Astrocyte (in vitro differentiated cells and primary cell): Measurements from ENCODE around the gene RBBP8NL. TPM values are rescaled to one million over a fixed set of nuclear protein-coding genes. Genes with fewer than 3 reads are reported as not detected.
A peak's percentile ranks its signal among the peaks of the same experiment; 100 is the strongest.

Source experiments
- DNase-seq: peaks from one replicate; pipeline ENCODE4 v3.0.0-alpha.2; 2010; ENCODE audit warnings: low read depth
- FAIRE-seq: peaks from 2 replicates; lab custom pipeline; 2011; peaks lifted over from hg19 to GRCh38; lab: Jason Lieb, UNC
- H2AFZ ChIP-seq: 2 replicates; pipeline ENCODE4 v1.6.0; 2012; ENCODE audit warnings: low read depth, low read length, inconsistent platforms
- H3K27ac ChIP-seq: 2 replicates; pipeline ENCODE4 v1.5.1; 2011; ENCODE audit warnings: low read depth, low read length, inconsistent platforms
- H3K27me3 ChIP-seq: 2 replicates; pipeline ENCODE4 v1.6.0; 2011; ENCODE audit warnings: low read length, inconsistent platforms; ENCODE audit not compliant: insufficient read depth
- H3K36me3 ChIP-seq: 2 replicates; pipeline ENCODE4 v1.5.1; 2011; ENCODE audit warnings: low read length, inconsistent platforms; ENCODE audit not compliant: insufficient read depth
- H3K4me1 ChIP-seq: 2 replicates; pipeline ENCODE4 v1.5.1; 2011; ENCODE audit warnings: low read length, inconsistent platforms; ENCODE audit not compliant: insufficient read depth
- H3K4me2 ChIP-seq: 2 replicates; pipeline ENCODE4 v1.6.0; 2012; ENCODE audit warnings: low read length, inconsistent platforms
- H3K4me3 ChIP-seq: 2 replicates; pipeline ENCODE4 v1.5.1; 2011; ENCODE audit warnings: low read depth, mild to moderate bottlenecking, low read length, inconsistent platforms; ENCODE audit not compliant: insufficient read depth
- H3K79me2 ChIP-seq: 2 replicates; pipeline ENCODE4 v1.6.0; 2012; ENCODE audit warnings: mild to moderate bottlenecking, low read length, inconsistent platforms; ENCODE audit not compliant: insufficient read depth
- H3K9ac ChIP-seq: 2 replicates; pipeline ENCODE4 v1.6.0; 2012; ENCODE audit warnings: mild to moderate bottlenecking, low read length, inconsistent platforms
- H3K9me3 ChIP-seq: 2 replicates; pipeline ENCODE4 v1.5.1; 2012; ENCODE audit warnings: low read depth, mild to moderate bottlenecking, low read length, inconsistent platforms; ENCODE audit not compliant: insufficient read depth
- H4K20me1 ChIP-seq: 2 replicates; pipeline ENCODE4 v1.6.0; 2012; ENCODE audit warnings: low read length, inconsistent platforms; ENCODE audit not compliant: insufficient read depth
- H3K27ac Mint-ChIP-seq: one replicate; pipeline ENCODE4 v1.8.0; 2021; ENCODE audit warnings: mild to moderate bottlenecking, mixed read lengths; ENCODE audit not compliant: unreplicated experiment
- H3K27me3 Mint-ChIP-seq: one replicate; pipeline ENCODE4 v1.8.0; 2021; ENCODE audit warnings: low read depth, mixed read lengths; ENCODE audit not compliant: unreplicated experiment
- H3K36me3 Mint-ChIP-seq: one replicate; pipeline ENCODE4 v1.8.0; 2021; ENCODE audit warnings: low read depth, mixed read lengths; ENCODE audit not compliant: unreplicated experiment
- H3K4me1 Mint-ChIP-seq: one replicate; pipeline ENCODE4 v1.8.0; 2021; ENCODE audit warnings: low read depth, mixed read lengths; ENCODE audit not compliant: unreplicated experiment
- H3K4me3 Mint-ChIP-seq: one replicate; pipeline ENCODE4 v1.8.0; 2021; ENCODE audit warnings: mild to moderate bottlenecking, moderate library complexity, mixed read lengths; ENCODE audit not compliant: unreplicated experiment
- H3K9me3 Mint-ChIP-seq: one replicate; pipeline ENCODE4 v1.8.0; 2021; ENCODE audit warnings: mild to moderate bottlenecking, mixed read lengths; ENCODE audit not compliant: unreplicated experiment
- EZH2 ChIP-seq: IDR thresholded peaks from 2 replicates; pipeline ENCODE4 v1.6.1; 2012; ENCODE audit warnings: mild to moderate bottlenecking, low read length, inconsistent platforms; ENCODE audit not compliant: insufficient read depth
- total RNA-seq: library from RNA; stranded (reverse); gene quantifications from 2 replicates; pipeline ENCODE4 v1.2.1, GENCODE V29; 2021
- TF ChIP-seq, protein P1 (sequence below): IDR thresholded peaks from 2 replicates; pipeline ENCODE4 v1.5.1; 2011; ENCODE audit warnings: low read depth, mild to moderate bottlenecking, inconsistent platforms, low read length, moderate library complexity; ENCODE audit not compliant: insufficient read depth

The RBBP8NL gene
- total RNA-seq, 1 donor from 2014 or later: 0.14 TPM

DNA sequence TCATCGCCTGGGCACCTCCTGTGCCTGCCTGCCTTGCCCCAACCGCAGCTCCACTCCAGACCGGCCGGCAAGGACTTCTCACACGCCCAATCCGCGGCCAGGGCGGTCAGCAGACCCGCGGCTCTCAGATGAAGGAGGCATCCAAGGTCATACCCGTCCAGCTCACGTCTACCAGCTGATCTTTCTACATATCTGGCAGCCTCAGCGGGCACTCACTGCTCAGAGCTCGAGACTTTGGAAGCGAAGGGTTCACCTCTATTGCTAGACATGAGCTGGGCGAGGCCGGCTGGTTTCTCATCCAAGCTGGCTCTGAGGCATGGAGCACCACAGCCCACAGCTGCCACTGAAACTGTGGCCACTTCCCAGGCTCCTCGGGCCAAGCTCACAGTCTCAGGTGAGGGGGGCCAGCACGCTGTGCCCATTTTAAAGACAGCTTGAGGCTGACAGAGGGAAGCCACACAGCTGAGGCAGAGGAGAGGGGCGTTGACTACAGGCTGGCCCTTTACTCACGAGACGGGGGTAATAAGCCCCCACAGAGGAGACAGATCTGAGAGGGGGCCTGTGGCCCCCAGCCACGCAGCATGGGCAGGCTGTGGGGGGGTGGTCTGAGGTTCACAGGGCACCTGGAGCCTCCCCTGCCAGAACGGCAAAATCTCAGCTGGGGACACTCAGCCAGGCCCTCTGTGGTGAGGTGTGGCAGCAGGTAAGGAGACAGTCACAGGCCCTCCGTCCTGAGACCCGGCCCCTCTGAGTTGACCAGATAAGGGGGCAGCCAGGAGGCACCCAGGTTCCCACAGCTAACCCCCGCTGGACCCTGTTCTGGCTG, 62.2 kb downstream of the RBBP8NL start:
- H3K4me1 Mint-ChIP-seq: peaks cover 20% of the 10 kb centered on the region
- H3K27ac Mint-ChIP-seq: no peak overlapping the region
- no peaks in the 10 kb centered on the region for H3K36me3 Mint-ChIP-seq
- peak overlapping the region; percentile 79 for H3K4me2 ChIP-seq
- no peaks in the 10 kb centered on the region for H3K9me3 Mint-ChIP-seq
- H3K4me3 ChIP-seq: no peak overlapping the region
- no peaks in the 10 kb centered on the region for H3K36me3 ChIP-seq
- H3K9ac ChIP-seq: no peak overlapping the region
- H3K9me3 ChIP-seq: no peaks in the 10 kb centered on the region
- FAIRE-seq (no peak), DNase-seq (no peak)
- TF ChIP-seq, protein P1, sequence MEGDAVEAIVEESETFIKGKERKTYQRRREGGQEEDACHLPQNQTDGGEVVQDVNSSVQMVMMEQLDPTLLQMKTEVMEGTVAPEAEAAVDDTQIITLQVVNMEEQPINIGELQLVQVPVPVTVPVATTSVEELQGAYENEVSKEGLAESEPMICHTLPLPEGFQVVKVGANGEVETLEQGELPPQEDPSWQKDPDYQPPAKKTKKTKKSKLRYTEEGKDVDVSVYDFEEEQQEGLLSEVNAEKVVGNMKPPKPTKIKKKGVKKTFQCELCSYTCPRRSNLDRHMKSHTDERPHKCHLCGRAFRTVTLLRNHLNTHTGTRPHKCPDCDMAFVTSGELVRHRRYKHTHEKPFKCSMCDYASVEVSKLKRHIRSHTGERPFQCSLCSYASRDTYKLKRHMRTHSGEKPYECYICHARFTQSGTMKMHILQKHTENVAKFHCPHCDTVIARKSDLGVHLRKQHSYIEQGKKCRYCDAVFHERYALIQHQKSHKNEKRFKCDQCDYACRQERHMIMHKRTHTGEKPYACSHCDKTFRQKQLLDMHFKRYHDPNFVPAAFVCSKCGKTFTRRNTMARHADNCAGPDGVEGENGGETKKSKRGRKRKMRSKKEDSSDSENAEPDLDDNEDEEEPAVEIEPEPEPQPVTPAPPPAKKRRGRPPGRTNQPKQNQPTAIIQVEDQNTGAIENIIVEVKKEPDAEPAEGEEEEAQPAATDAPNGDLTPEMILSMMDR: no peak
- TF ChIP-seq EZH2: no peak
- H3K4me1 ChIP-seq: peaks cover 52% of the 10 kb centered on the region
- peak overlapping the region; percentile 79 for H3K4me3 Mint-ChIP-seq
- peaks cover 14% of the 10 kb centered on the region for H3K79me2 ChIP-seq
- no peaks in the 10 kb centered on the region for H3K27me3 ChIP-seq
- no peaks in the 10 kb centered on the region for H3K27me3 Mint-ChIP-seq
- H4K20me1 ChIP-seq: peaks cover 46% of the 10 kb centered on the region
- no peak overlapping the region for H3K27ac ChIP-seq
- no peak overlapping the region for H2AFZ ChIP-seq

DNA sequence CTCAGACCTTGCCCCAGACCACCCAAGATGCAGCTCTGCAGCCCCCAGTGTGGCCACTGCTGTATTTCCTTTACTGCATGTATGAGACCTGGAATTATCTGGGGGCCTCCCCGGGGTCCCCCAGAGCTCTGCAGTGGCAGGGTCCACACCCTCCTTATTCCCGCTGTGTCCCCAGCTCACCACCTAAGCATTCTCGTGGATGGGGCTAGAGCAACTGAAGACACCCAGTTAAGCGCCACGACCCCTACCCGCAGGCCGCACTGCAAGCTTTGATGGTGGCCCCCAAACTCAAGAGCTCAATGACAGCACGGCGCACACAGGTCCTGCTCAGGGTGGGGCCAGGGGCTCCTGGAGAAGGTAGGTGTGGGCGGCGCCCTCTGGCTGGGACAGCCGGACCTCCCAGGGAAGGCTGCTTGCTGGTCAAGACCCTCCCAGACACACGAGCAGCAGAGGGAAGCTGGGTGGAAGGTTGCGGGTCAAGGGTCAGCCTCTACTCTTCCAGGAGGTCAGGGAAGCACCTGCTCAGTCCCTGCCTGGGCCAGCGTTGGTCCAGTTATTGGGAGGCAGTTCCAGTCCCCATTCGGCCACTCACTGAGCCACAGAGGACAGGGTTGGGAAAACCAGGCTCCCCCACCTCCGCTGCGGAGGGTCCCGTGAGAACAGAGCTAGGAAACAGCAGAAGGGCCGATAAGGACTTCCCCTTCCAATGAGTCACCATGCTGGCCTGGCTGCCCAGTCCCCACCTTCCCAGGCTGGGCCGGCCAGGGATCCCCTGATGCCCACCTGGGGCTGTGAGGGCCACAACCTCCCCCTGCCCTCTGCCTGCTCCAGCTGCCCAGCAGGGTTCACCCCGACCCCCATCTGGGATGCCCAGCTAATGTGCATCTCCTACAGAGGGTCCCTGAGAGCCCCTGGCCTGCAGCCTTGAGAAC, 63.2 kb downstream of the RBBP8NL start:
- H3K9ac ChIP-seq: no peak overlapping the region
- H4K20me1 ChIP-seq: peaks cover 41% of the 10 kb centered on the region
- H3K27me3 Mint-ChIP-seq: no peaks in the 10 kb centered on the region
- H3K4me1 ChIP-seq: peaks cover 50% of the 10 kb centered on the region
- DNase-seq (no peak), FAIRE-seq (no peak)
- H2AFZ ChIP-seq: no peak overlapping the region
- peaks cover 16% of the 10 kb centered on the region for H3K4me1 Mint-ChIP-seq
- H3K4me2 ChIP-seq: peak overlapping the region; percentile 45
- no peak for TF ChIP-seq EZH2
- TF ChIP-seq, protein P1: no peak
- no peak overlapping the region for H3K27ac Mint-ChIP-seq
- peaks cover 14% of the 10 kb centered on the region for H3K79me2 ChIP-seq
- no peaks in the 10 kb centered on the region for H3K9me3 Mint-ChIP-seq
- no peak overlapping the region for H3K4me3 ChIP-seq
- H3K27ac ChIP-seq: peak overlapping the region; percentile 1
- H3K36me3 ChIP-seq: no peaks in the 10 kb centered on the region
- no peaks in the 10 kb centered on the region for H3K36me3 Mint-ChIP-seq
- no peaks in the 10 kb centered on the region for H3K9me3 ChIP-seq
- H3K27me3 ChIP-seq: no peaks in the 10 kb centered on the region
- peak overlapping the region; percentile 79 for H3K4me3 Mint-ChIP-seq
